Keratinocyte (primary cell): Measurements from ENCODE around the gene ANKS1B. TPM values are rescaled to one million over a fixed set of nuclear protein-coding genes. Genes with fewer than 3 reads are reported as not detected.

Source experiments
- DNase-seq: peaks from one replicate; pipeline ENCODE4 v3.0.0-alpha.2; 2011; ENCODE audit warnings: low read depth, missing footprints, low spot score
- FAIRE-seq: peaks from 2 replicates; lab custom pipeline; 2011; peaks lifted over from hg19 to GRCh38; lab: Jason Lieb, UNC
- H2AFZ ChIP-seq: 2 replicates; pipeline ENCODE4 v1.6.0; 2012; ENCODE audit warnings: low read length, control low read depth, inconsistent platforms; ENCODE audit not compliant: control insufficient read depth
- H3K27ac ChIP-seq: 2 replicates; pipeline ENCODE4 v1.5.1; 2011; ENCODE audit warnings: low read length; ENCODE audit not compliant: control insufficient read depth, insufficient read depth
- H3K27me3 ChIP-seq: 3 replicates; pipeline ENCODE4 v1.6.0; 2011; ENCODE audit warnings: low read length; ENCODE audit not compliant: control insufficient read depth, insufficient read depth; ENCODE audit errors: extremely low read depth
- H3K36me3 ChIP-seq, 2 experiments: 2 replicates in 1 of 2; 3 replicates in 1 of 2; pipeline ENCODE4 v1.5.1; 2011; ENCODE audit warnings: low read length in 2 of 2, mild to moderate bottlenecking in 1 of 2; ENCODE audit not compliant: control insufficient read depth in 2 of 2, insufficient read depth in 2 of 2; ENCODE audit errors: extremely low read depth in 1 of 2
- H3K4me1 ChIP-seq: 3 replicates; pipeline ENCODE4 v1.5.1; 2011; ENCODE audit warnings: low read length; ENCODE audit not compliant: control insufficient read depth, insufficient read depth; ENCODE audit errors: extremely low read depth
- H3K4me2 ChIP-seq: 3 replicates; pipeline ENCODE4 v1.6.0; 2011; ENCODE audit warnings: low read depth, low read length; ENCODE audit not compliant: control insufficient read depth, insufficient read depth; ENCODE audit errors: extremely low read depth
- H3K4me3 ChIP-seq, 3 experiments: fragments of 200-600 bp in 1 of 3; sonication (generic) in 1 of 3; 2 replicates in 2 of 3; 3 replicates in 1 of 3; pipeline ENCODE4 v1.5.1; 2011 to 2016; ENCODE audit warnings: low read length in 3 of 3, mild to moderate bottlenecking in 3 of 3, control low read depth in 2 of 3, inconsistent platforms in 1 of 3, low read depth in 1 of 3, mixed read lengths in 1 of 3, mixed run types in 1 of 3, moderate library complexity in 1 of 3; ENCODE audit not compliant: control insufficient read depth in 2 of 3, insufficient read depth in 2 of 3; ENCODE audit errors: extremely low read depth in 1 of 3
- H3K79me2 ChIP-seq: 2 replicates; pipeline ENCODE4 v1.6.0; 2012; ENCODE audit warnings: low read length; ENCODE audit not compliant: control insufficient read depth, insufficient read depth
- H3K9ac ChIP-seq: 3 replicates; pipeline ENCODE4 v1.6.0; 2011; ENCODE audit warnings: low read length; ENCODE audit not compliant: control insufficient read depth, insufficient read depth; ENCODE audit errors: extremely low read depth
- H3K9me1 ChIP-seq: 3 replicates; pipeline ENCODE4 v1.6.0; 2011; ENCODE audit warnings: low read length; ENCODE audit not compliant: control insufficient read depth, insufficient read depth; ENCODE audit errors: extremely low read depth
- H3K9me3 ChIP-seq: 2 replicates; pipeline ENCODE4 v1.5.1; 2012; ENCODE audit warnings: low read depth, low read length; ENCODE audit not compliant: control insufficient read depth
- H4K20me1 ChIP-seq: 3 replicates; pipeline ENCODE4 v1.6.0; 2011; ENCODE audit warnings: low read length; ENCODE audit not compliant: control insufficient read depth, insufficient read depth; ENCODE audit errors: extremely low read depth
- CTCF ChIP-seq, 3 experiments: IDR thresholded peaks in 1 of 3; conservative IDR thresholded peaks in 1 of 3; optimal IDR thresholded peaks in 1 of 3; 2 replicates in 2 of 3; 3 replicates in 1 of 3; pipeline versions ENCODE3 to v1.5.1; 2011; ENCODE audit warnings: low read length in 3 of 3, mild to moderate bottlenecking in 3 of 3, moderate library complexity in 2 of 3, control low read depth in 1 of 3, inconsistent platforms in 1 of 3; ENCODE audit not compliant: insufficient read depth in 2 of 3; ENCODE audit errors: extremely low read depth in 1 of 3
- EZH2 ChIP-seq: IDR thresholded peaks from one replicate; pipeline ENCODE4 v1.6.1; 2012; ENCODE audit warnings: inconsistent platforms, mild to moderate bottlenecking, low read length, moderate library complexity
- dilution Hi-C: fragments of 300-500 bp; cut with MboI; formaldehyde crosslinking; loops from one replicate; pipeline ENCODE4 v1.7.0; 2020; ENCODE audit warnings: low sequenced_read_pairs; ENCODE audit not compliant: extremely low pct_ligation_motif_present
- polyA plus RNA-seq, 5 experiments: library from polyadenylated mRNA; depleted of rRNA in 3 of 5; stranded (reverse) in 3 of 5; stranded (forward) in 1 of 5; unstranded in 1 of 5; fragments of >200 nt; gene quantifications; 1 replicate in 1 of 5; 2 replicates in 3 of 5; 3 replicates in 1 of 5; pipeline versions ENCODE4 v1.2.1 to v1.2.3, GENCODE V29; 2011 to 2012; ENCODE audit warnings: missing spikeins in 2 of 5, low read depth in 1 of 5, low replicate concordance in 1 of 5

Gene ANKS1B
- polyA plus RNA-seq, 1 donor (not counting 4 experiments of a cell fraction or from before 2014, with no cell fraction given), result not detected

GRCh38 chr12:98786653-98787052 is 1198.1 kb downstream of the ANKS1B start:
- no peak overlapping the region for H3K4me3 ChIP-seq
- no peak overlapping the region for H3K27ac ChIP-seq
- FAIRE-seq (no peak), DNase-seq (no peak)
- H3K79me2 ChIP-seq, result no peaks in the 10 kb centered on the region
- no peaks in the 10 kb centered on the region for H3K36me3 ChIP-seq
- H3K4me1 ChIP-seq, result no peaks in the 10 kb centered on the region
- dilution Hi-C loops, result no loop called here
- no peak overlapping the region for H2AFZ ChIP-seq
- no peak overlapping the region for H3K9ac ChIP-seq
- no peaks in the 10 kb centered on the region for H4K20me1 ChIP-seq
- no peak overlapping the region for H3K4me2 ChIP-seq
- no peaks in the 10 kb centered on the region for H3K9me1 ChIP-seq
- H3K9me3 ChIP-seq, result no peaks in the 10 kb centered on the region
- no peaks in the 10 kb centered on the region for H3K27me3 ChIP-seq
- no peak for TF ChIP-seq CTCF (optimal IDR thresholded peaks at IDR 0.05 in 1 of 3, IDR thresholded peaks at IDR 0.05 in 1 of 3, conservative IDR thresholded peaks at IDR 0.05 in 1 of 3; ENCODE audit: extremely low read depth in 1 of 3, insufficient read depth in 2 of 3, low read length in 3 of 3)
- TF ChIP-seq EZH2, result no peak

DNA sequence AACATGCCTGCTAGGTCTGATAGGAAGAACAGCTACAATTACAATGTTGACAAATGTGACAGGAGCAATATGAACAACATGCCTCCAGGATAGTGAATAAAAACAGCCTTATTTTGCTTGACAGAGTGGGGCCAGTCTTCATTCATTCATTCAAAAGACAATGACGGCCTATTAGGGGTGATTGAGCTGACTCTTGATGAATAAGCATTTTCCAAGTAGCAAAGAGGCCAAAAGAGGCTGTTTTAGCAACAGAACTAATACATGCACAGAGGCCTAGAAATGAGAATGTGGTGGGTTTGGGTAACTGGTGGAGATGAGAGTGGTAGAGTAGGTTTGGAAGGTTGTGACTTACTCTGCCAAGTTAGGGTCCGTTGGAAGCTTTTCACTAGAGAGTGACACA is 1201.3 kb downstream of the ANKS1B start:
- no peaks in the 10 kb centered on the region for H3K27me3 ChIP-seq
- no peaks in the 10 kb centered on the region for H3K9me1 ChIP-seq
- no peaks in the 10 kb centered on the region for H4K20me1 ChIP-seq
- TF ChIP-seq EZH2 (no peak), CTCF (optimal IDR thresholded peaks at IDR 0.05 in 1 of 3, IDR thresholded peaks at IDR 0.05 in 1 of 3, conservative IDR thresholded peaks at IDR 0.05 in 1 of 3; ENCODE audit: extremely low read depth in 1 of 3, insufficient read depth in 2 of 3, low read length in 3 of 3) (no peak)
- no peaks in the 10 kb centered on the region for H3K4me1 ChIP-seq
- H3K9me3 ChIP-seq, result no peaks in the 10 kb centered on the region
- H3K27ac ChIP-seq, result no peak overlapping the region
- H3K36me3 ChIP-seq, result no peaks in the 10 kb centered on the region
- H3K9ac ChIP-seq, result no peak overlapping the region
- dilution Hi-C loops, result no loop called here
- no peak overlapping the region for H3K4me3 ChIP-seq
- DNase-seq, result no peak
- H3K79me2 ChIP-seq, result no peaks in the 10 kb centered on the region
- no peak for FAIRE-seq
- H2AFZ ChIP-seq, result no peak overlapping the region
- no peak overlapping the region for H3K4me2 ChIP-seq
